Keratinocyte (primary cell): ENCODE data around the gene COCH. TPM values are rescaled to one million over a fixed set of nuclear protein-coding genes. Genes with fewer than 3 reads are reported as not detected.

Experiments used
- DNase-seq: peaks from one replicate; pipeline ENCODE4 v3.0.0-alpha.2; 2011; ENCODE audit warnings: low read depth, missing footprints, low spot score
- FAIRE-seq: peaks from 2 replicates; lab custom pipeline; 2011; peaks lifted over from hg19 to GRCh38; lab: Jason Lieb, UNC
- H2AFZ ChIP-seq: 2 replicates; pipeline ENCODE4 v1.6.0; 2012; ENCODE audit warnings: low read length, control low read depth, inconsistent platforms; ENCODE audit not compliant: control insufficient read depth
- H3K27ac ChIP-seq: 2 replicates; pipeline ENCODE4 v1.5.1; 2011; ENCODE audit warnings: low read length; ENCODE audit not compliant: control insufficient read depth, insufficient read depth
- H3K27me3 ChIP-seq: 3 replicates; pipeline ENCODE4 v1.6.0; 2011; ENCODE audit warnings: low read length; ENCODE audit not compliant: control insufficient read depth, insufficient read depth; ENCODE audit errors: extremely low read depth
- H3K36me3 ChIP-seq, 2 experiments: 2 replicates in 1 of 2; 3 replicates in 1 of 2; pipeline ENCODE4 v1.5.1; 2011; ENCODE audit warnings: low read length in 2 of 2, mild to moderate bottlenecking in 1 of 2; ENCODE audit not compliant: control insufficient read depth in 2 of 2, insufficient read depth in 2 of 2; ENCODE audit errors: extremely low read depth in 1 of 2
- H3K4me1 ChIP-seq: 3 replicates; pipeline ENCODE4 v1.5.1; 2011; ENCODE audit warnings: low read length; ENCODE audit not compliant: control insufficient read depth, insufficient read depth; ENCODE audit errors: extremely low read depth
- H3K4me2 ChIP-seq: 3 replicates; pipeline ENCODE4 v1.6.0; 2011; ENCODE audit warnings: low read depth, low read length; ENCODE audit not compliant: control insufficient read depth, insufficient read depth; ENCODE audit errors: extremely low read depth
- H3K4me3 ChIP-seq, 3 experiments: fragments of 200-600 bp in 1 of 3; sonication (generic) in 1 of 3; 2 replicates in 2 of 3; 3 replicates in 1 of 3; pipeline ENCODE4 v1.5.1; 2011 to 2016; ENCODE audit warnings: low read length in 3 of 3, mild to moderate bottlenecking in 3 of 3, control low read depth in 2 of 3, inconsistent platforms in 1 of 3, low read depth in 1 of 3, mixed read lengths in 1 of 3, mixed run types in 1 of 3, moderate library complexity in 1 of 3; ENCODE audit not compliant: control insufficient read depth in 2 of 3, insufficient read depth in 2 of 3; ENCODE audit errors: extremely low read depth in 1 of 3
- H3K79me2 ChIP-seq: 2 replicates; pipeline ENCODE4 v1.6.0; 2012; ENCODE audit warnings: low read length; ENCODE audit not compliant: control insufficient read depth, insufficient read depth
- H3K9ac ChIP-seq: 3 replicates; pipeline ENCODE4 v1.6.0; 2011; ENCODE audit warnings: low read length; ENCODE audit not compliant: control insufficient read depth, insufficient read depth; ENCODE audit errors: extremely low read depth
- H3K9me1 ChIP-seq: 3 replicates; pipeline ENCODE4 v1.6.0; 2011; ENCODE audit warnings: low read length; ENCODE audit not compliant: control insufficient read depth, insufficient read depth; ENCODE audit errors: extremely low read depth
- H3K9me3 ChIP-seq: 2 replicates; pipeline ENCODE4 v1.5.1; 2012; ENCODE audit warnings: low read depth, low read length; ENCODE audit not compliant: control insufficient read depth
- H4K20me1 ChIP-seq: 3 replicates; pipeline ENCODE4 v1.6.0; 2011; ENCODE audit warnings: low read length; ENCODE audit not compliant: control insufficient read depth, insufficient read depth; ENCODE audit errors: extremely low read depth
- EZH2 ChIP-seq: IDR thresholded peaks from one replicate; pipeline ENCODE4 v1.6.1; 2012; ENCODE audit warnings: inconsistent platforms, mild to moderate bottlenecking, low read length, moderate library complexity
- dilution Hi-C: fragments of 300-500 bp; cut with MboI; formaldehyde crosslinking; loops from one replicate; pipeline ENCODE4 v1.7.0; 2020; ENCODE audit warnings: low sequenced_read_pairs; ENCODE audit not compliant: extremely low pct_ligation_motif_present
- polyA plus RNA-seq, 5 experiments: library from polyadenylated mRNA; depleted of rRNA in 3 of 5; stranded (reverse) in 3 of 5; stranded (forward) in 1 of 5; unstranded in 1 of 5; fragments of >200 nt; gene quantifications; 1 replicate in 1 of 5; 2 replicates in 3 of 5; 3 replicates in 1 of 5; pipeline versions ENCODE4 v1.2.1 to v1.2.3, GENCODE V29; 2011 to 2012; ENCODE audit warnings: missing spikeins in 2 of 5, low read depth in 1 of 5, low replicate concordance in 1 of 5
- TF ChIP-seq, protein P1 (sequence below), 3 experiments: IDR thresholded peaks in 1 of 3; conservative IDR thresholded peaks in 1 of 3; optimal IDR thresholded peaks in 1 of 3; 2 replicates in 2 of 3; 3 replicates in 1 of 3; pipeline versions ENCODE3 to v1.5.1; 2011; ENCODE audit warnings: low read length in 3 of 3, mild to moderate bottlenecking in 3 of 3, moderate library complexity in 2 of 3, control low read depth in 1 of 3, inconsistent platforms in 1 of 3; ENCODE audit not compliant: insufficient read depth in 2 of 3; ENCODE audit errors: extremely low read depth in 1 of 3

Gene COCH
- polyA plus RNA-seq, 1 donor (not counting 4 experiments of a cell fraction or from before 2014, with no cell fraction given) = 0.03 TPM

DNA sequence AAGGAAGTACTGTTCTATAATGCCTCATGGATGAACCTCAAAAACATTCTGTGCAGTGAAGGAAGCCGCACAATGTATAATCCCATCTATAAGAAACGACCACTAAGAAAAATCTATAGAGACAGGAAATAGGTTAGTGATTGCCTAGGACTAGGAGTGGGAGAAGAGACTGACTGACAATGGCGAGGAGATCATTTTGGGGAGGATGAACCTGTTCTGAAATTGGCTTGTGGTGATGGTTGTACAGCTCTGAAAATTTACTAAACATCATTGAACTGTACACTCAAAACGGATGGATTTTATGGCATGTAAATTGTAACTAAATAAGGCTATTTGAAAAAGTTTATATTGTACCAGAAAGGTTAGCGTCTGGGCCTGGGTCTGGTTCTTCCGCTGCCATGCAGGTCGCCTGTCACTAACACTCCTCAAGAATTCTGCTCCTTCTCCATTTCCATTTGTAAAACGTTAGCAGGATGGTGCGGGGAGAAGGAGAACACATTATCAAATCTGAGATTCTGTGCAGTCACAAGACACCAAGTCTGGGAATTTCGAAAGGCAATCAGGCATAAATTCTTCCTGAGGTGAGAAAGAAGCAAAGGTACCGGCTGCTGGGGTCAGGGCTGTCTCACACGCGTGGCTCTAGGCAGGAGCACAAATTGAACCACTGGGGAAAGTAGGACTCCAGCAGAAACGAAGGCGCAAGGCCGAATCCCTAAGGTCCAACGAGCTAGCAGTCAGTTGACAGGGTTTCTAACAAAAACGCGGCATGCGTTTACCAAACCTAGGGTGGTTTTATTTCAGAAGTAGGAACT is 845 bp upstream of the COCH start:
- H3K4me2 ChIP-seq = peak overlapping the region; percentile 65
- dilution Hi-C loops = no loop called here
- no peak overlapping the region for H2AFZ ChIP-seq

DNA sequence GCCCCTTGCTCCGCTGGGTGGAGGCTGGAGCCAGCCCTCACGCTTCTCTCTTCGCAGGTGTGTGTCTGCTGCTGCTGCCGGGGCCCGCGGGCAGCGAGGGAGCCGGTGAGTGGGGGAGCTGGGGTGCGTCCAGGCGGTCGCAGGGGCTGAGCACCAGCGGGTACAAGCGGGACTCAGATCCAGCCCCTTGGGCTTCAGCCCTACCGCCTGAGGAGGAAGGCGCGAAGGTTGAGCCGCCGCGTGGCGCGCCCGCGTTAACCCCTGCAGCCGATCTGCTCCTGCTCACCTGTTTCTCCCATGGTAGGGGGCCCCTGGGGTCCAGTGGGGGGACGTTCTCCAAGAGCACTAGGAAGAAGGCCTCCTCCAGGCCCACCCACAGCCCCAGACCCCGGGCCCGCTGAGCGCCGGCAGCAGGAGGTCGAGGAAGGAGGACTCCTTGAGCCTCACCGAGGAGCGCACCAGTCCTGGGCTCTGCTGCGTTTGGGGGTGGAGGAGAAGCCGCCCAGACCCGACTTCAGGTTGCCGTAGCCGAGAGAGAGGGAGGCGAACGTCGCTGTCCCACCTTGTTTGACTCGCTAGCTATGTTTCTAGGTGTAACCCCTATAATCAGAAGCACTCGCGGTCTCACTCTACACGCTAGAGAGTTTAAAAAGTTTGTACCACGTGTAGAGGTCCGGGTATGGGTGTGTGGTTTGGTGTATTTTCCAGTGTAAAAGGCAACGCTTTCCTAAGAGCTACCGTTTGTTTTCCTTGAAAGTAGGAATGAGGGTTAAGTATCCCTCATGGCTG is 834 bp downstream of the COCH start:
- DNase-seq (no peak), FAIRE-seq (no peak)
- no peaks in the 10 kb centered on the region for H3K4me1 ChIP-seq
- H3K4me2 ChIP-seq = peak overlapping the region; percentile 65
- no peaks in the 10 kb centered on the region for H3K9me1 ChIP-seq
- peaks cover 38% of the 10 kb centered on the region for H3K27me3 ChIP-seq
- H3K9ac ChIP-seq = no peak overlapping the region
- dilution Hi-C loops = no loop called here
- no peaks in the 10 kb centered on the region for H3K36me3 ChIP-seq
- no peaks in the 10 kb centered on the region for H4K20me1 ChIP-seq
- no peak overlapping the region for H2AFZ ChIP-seq
- H3K9me3 ChIP-seq = no peaks in the 10 kb centered on the region
- H3K4me3 ChIP-seq = peak overlapping the region in 2 of 3 experiments; percentile 16 to 65
- peak; percentile 94 for TF ChIP-seq EZH2
- TF ChIP-seq, protein P1, sequence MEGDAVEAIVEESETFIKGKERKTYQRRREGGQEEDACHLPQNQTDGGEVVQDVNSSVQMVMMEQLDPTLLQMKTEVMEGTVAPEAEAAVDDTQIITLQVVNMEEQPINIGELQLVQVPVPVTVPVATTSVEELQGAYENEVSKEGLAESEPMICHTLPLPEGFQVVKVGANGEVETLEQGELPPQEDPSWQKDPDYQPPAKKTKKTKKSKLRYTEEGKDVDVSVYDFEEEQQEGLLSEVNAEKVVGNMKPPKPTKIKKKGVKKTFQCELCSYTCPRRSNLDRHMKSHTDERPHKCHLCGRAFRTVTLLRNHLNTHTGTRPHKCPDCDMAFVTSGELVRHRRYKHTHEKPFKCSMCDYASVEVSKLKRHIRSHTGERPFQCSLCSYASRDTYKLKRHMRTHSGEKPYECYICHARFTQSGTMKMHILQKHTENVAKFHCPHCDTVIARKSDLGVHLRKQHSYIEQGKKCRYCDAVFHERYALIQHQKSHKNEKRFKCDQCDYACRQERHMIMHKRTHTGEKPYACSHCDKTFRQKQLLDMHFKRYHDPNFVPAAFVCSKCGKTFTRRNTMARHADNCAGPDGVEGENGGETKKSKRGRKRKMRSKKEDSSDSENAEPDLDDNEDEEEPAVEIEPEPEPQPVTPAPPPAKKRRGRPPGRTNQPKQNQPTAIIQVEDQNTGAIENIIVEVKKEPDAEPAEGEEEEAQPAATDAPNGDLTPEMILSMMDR (optimal IDR thresholded peaks at IDR 0.05 in 1 of 3, IDR thresholded peaks at IDR 0.05 in 1 of 3, conservative IDR thresholded peaks at IDR 0.05 in 1 of 3; ENCODE audit: extremely low read depth in 1 of 3, insufficient read depth in 2 of 3, low read length in 3 of 3) = no peak
- no peak overlapping the region for H3K27ac ChIP-seq
- H3K79me2 ChIP-seq = no peaks in the 10 kb centered on the region

More for the DNA sequence above, 845 bp upstream of the COCH start:
- Histone ChIP-seq H3K27ac (no peak overlapping the region), H3K9ac (no peak overlapping the region), H3K36me3 (no peaks in the 10 kb centered on the region), H4K20me1 (no peaks in the 10 kb centered on the region), H3K9me1 (no peaks in the 10 kb centered on the region), H3K4me3 (peak overlapping the region in 1 of 3 experiments; percentile 65), H3K79me2 (no peaks in the 10 kb centered on the region), H3K27me3 (peaks cover 39% of the 10 kb centered on the region), H3K4me1 (no peaks in the 10 kb centered on the region), H3K9me3 (no peaks in the 10 kb centered on the region)
- DNase-seq (no peak), FAIRE-seq (no peak)
- TF ChIP-seq, protein P1 (optimal IDR thresholded peaks at IDR 0.05 in 1 of 3, IDR thresholded peaks at IDR 0.05 in 1 of 3, conservative IDR thresholded peaks at IDR 0.05 in 1 of 3; ENCODE audit: extremely low read depth in 1 of 3, insufficient read depth in 2 of 3, low read length in 3 of 3) = no peak
- no peak for TF ChIP-seq EZH2
